Fibroblast of villous mesenchyme (primary cell): ENCODE measurements around the gene MAP3K14. TPM values are rescaled to one million over a fixed set of nuclear protein-coding genes. Genes with fewer than 3 reads are reported as not detected.

Experiments used
- DNase-seq: peaks from one replicate; pipeline ENCODE4 v3.0.0-alpha.2; 2010; ENCODE audit warnings: low read depth
- H3K4me3 ChIP-seq: 2 replicates; pipeline ENCODE4 v1.5.1; 2011; ENCODE audit warnings: low read depth, mild to moderate bottlenecking, low read length
- CTCF ChIP-seq: IDR thresholded peaks from 2 replicates; pipeline ENCODE4 v1.5.1; 2012; ENCODE audit warnings: low read depth, mild to moderate bottlenecking, low read length; ENCODE audit not compliant: insufficient read depth
- total RNA-seq: library from RNA; depleted of rRNA; stranded (reverse); fragments of >200 nt; gene quantifications from 2 replicates; pipeline ENCODE4 v1.2.3, GENCODE V29; 2012

MAP3K14 gene
- total RNA-seq, 1 donor: 1.7 TPM

- DNase-seq: no peak
- no peak for TF ChIP-seq CTCF
- H3K4me3 ChIP-seq: no peak overlapping the region
These were observed 91.6 kb downstream of the MAP3K14 start for GRCh38 chr17:45225051-45225700.

DNA sequence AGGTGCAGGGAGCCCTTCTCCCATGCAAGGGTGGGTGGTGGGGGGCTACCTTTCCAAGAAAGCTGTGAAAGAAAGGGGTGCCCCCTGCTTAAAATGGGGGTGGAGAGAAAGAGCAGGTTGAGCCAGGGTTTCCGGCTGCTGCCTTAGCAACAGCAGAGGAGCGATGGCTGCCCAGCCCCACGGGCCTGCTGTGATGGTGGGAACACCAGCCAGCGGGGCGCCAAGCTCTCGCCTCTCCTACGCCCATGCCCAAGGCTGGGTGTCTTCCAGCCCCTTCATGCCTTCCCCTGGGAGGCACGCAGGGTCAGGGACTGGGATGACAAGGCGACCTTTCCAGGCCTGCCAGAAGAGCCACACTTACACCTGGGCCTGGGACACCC is 92.2 kb downstream of the MAP3K14 start:
- no peak for DNase-seq
- no peak overlapping the region for H3K4me3 ChIP-seq
- TF ChIP-seq CTCF: no peak

- no peak for DNase-seq
- TF ChIP-seq CTCF: no peak
- H3K4me3 ChIP-seq: no peak overlapping the region
These were observed 93.0 kb downstream of the MAP3K14 start for GRCh38 chr17:45223539-45224528.

- no peak for TF ChIP-seq CTCF
- no peak for DNase-seq
- H3K4me3 ChIP-seq: peak overlapping the region; percentile 71
These were observed 93.8 kb downstream of the MAP3K14 start for GRCh38 chr17:45222996-45223538.

DNA sequence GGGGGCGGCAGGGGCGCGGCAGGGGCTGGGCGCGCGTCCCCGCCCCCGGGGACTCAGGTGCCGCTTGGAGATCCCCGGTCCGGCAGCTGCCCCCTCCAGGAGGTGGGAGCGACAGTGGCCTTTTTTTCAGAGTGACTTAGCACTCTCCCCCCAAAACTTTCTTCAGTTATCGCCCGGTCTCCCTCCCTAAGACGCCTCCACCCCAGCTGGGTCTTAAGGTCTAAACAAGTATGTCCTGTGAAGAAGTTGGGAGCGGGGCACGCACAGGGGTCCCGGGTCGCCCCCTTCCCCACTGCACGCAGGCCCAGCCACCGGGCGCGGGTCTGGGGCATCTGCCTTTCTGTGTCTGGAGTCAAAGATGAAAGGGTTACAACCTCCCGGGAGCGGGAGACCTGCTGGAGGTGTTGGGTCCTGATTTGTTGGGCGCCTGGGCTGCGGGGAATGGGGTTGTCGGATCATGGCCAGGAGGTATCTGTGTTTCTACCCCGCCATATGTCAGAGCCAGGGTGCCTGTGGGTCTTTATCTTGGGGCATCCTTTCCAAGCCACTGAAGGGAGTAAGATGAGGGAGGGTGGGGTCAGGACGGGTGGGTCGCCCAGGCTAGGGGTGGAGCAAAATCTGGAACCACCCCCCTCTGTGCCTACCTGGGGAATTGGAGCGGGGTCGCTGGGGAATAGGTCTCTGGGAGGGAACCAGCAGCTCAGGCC is 94.4 kb downstream of the MAP3K14 start:
- peak overlapping the region; percentile 71 for H3K4me3 ChIP-seq
- DNase-seq: no peak
- TF ChIP-seq CTCF: no peak

- H3K4me3 ChIP-seq: peak overlapping the region; percentile 71
- no peak for DNase-seq
- TF ChIP-seq CTCF: no peak
These were observed 94.9 kb downstream of the MAP3K14 start for GRCh38 chr17:45222014-45222288.
